Activated naive CD8-positive, alpha-beta T cell (primary cell): ENCODE data around the gene LZTR1.

Experiments
- H3K27ac Mint-ChIP-seq: one replicate; pipeline ENCODE4 v1.8.0; 2021; ENCODE audit warnings: mixed read lengths
- H3K27me3 Mint-ChIP-seq: one replicate; pipeline ENCODE4 v1.8.0; 2021; ENCODE audit warnings: mixed read lengths
- H3K36me3 Mint-ChIP-seq: one replicate; pipeline ENCODE4 v1.8.0; 2021; ENCODE audit warnings: mixed read lengths
- H3K4me1 Mint-ChIP-seq: one replicate; pipeline ENCODE4 v1.8.0; 2021; ENCODE audit warnings: low read depth, mixed read lengths
- H3K4me3 Mint-ChIP-seq: one replicate; pipeline ENCODE4 v1.8.0; 2021; ENCODE audit warnings: mild to moderate bottlenecking, mixed read lengths
- H3K9me3 Mint-ChIP-seq: one replicate; pipeline ENCODE4 v1.8.0; 2021; ENCODE audit warnings: low read depth, mixed read lengths

LZTR1 gene

DNA sequence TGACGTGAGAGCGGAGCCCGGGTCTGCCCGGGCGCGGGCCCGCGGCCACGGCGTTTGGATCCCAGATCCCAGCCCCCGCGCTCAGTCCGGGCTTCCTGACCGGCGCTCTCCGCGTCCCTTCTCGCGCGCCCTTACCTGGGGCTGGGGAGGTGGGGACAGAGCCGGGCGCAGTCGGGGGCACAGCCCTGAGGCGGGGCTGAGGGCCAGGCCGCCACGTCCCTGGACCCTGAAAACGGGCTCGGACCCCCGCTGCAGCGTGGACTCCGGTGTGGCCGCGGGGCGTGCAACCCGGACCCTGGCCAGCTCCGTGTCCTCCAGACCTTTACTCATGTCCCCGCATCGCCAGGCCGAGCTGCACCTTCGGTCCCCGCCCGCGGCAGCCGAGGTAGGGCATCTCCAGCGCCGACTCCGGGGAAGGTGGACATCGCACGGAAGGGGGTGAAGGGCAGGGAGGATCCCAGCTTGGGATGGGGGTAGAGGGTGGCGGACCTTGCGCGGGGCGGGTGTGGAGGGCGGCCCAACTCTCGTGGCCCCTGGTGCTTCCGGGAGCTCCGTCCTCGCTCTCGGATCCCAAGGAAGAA lies 24.9 kb upstream of the LZTR1 start:
- Mint-ChIP-seq H3K4me3 (peak overlapping the region; percentile 72), H3K27ac (no peak overlapping the region), H3K4me1 (peaks cover 14% of the 10 kb centered on the region), H3K9me3 (no peaks in the 10 kb centered on the region), H3K36me3 (peaks cover 3% of the 10 kb centered on the region), H3K27me3 (peaks cover 8% of the 10 kb centered on the region)

DNA sequence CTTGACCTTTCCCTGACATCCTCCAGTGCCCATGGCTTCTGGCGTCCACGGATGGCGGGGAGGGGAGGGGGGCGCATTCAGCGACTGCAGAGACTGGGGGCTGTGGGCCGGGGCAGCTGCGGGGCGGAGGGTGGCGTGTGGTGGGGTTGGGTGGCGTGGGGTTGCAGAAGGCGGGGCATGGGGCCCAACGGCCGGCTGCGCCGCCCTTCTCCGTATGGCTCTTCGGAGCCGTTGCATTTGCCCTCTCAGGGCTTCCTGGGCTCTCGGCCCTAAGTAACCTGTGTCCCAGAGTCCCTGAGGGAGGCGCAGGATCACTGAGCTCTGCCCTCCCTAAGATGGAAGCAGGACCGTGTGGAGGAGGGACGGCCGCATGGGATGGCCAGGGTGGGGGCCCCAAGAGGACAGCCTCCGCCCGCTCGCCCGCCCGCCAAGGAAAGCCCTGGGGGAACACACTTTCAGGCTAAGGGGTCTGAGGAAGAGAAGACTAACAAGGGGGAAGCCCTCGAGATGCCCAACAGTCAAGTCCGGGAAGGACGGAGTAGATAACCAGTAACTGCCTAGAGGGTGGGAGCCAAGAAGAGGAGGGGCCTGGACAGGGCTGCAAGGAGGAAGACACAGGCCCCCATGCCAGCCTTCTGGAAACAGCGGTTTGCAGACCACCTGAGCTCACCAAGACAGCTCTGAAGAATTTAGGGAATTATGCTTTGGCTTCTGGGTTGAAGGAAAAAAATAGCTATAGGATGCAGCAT lies 24.2 kb upstream of the LZTR1 start:
- peaks cover 14% of the 10 kb centered on the region for H3K4me1 Mint-ChIP-seq

DNA sequence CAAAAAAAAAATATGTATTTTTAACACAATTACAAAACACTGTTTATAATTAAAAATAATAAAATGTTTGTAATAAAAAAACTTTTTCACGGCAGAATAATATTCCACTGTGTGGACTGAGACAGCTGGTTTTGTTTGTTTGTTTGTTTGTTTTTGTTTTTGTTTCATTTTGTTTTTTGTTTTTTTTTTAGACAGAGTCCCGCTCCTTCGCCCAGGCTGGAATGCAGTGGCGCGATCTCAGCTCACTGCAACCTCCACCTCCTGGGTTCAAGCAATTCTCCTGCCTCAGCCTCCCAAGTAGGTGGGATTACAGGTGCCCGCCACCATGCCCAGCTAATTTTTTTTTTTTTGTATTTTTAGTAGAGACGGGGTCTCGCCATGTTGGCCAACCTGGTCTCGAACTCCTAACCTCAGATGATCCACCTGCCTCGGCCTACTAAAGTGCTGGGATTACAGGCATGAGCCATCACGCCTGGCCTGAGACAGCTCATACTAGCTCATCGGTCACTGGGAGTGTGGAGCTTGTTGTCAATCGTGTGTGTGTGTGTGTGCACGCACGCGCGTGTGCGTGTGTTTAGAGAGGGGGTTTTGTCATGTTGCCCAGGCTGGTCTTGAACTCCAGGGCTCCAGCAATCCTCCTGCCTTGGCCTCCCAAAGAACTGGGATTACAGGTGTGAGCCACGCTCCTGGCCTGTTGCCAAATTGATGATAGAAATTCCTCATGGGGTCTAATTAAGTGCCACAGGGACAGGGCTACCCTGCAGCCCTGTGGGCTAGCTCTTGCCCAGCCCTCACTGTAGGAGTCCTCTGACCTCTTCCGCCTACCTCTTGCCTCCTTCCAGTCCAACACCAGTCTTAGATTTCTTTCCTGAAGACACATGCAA lies 22.3 kb upstream of the LZTR1 start:
- H3K27me3 Mint-ChIP-seq = peaks cover 10% of the 10 kb centered on the region
- no peak overlapping the region for H3K4me3 Mint-ChIP-seq
- H3K9me3 Mint-ChIP-seq = no peaks in the 10 kb centered on the region
- peaks cover 23% of the 10 kb centered on the region for H3K4me1 Mint-ChIP-seq
- no peaks in the 10 kb centered on the region for H3K36me3 Mint-ChIP-seq
- H3K27ac Mint-ChIP-seq = no peak overlapping the region

More for the DNA sequence above, 24.2 kb upstream of the LZTR1 start:
- H3K9me3 Mint-ChIP-seq = no peaks in the 10 kb centered on the region
- H3K36me3 Mint-ChIP-seq = no peaks in the 10 kb centered on the region
- peak overlapping the region; percentile 59 for H3K4me3 Mint-ChIP-seq
- no peak overlapping the region for H3K27ac Mint-ChIP-seq
- H3K27me3 Mint-ChIP-seq = peaks cover 8% of the 10 kb centered on the region

DNA sequence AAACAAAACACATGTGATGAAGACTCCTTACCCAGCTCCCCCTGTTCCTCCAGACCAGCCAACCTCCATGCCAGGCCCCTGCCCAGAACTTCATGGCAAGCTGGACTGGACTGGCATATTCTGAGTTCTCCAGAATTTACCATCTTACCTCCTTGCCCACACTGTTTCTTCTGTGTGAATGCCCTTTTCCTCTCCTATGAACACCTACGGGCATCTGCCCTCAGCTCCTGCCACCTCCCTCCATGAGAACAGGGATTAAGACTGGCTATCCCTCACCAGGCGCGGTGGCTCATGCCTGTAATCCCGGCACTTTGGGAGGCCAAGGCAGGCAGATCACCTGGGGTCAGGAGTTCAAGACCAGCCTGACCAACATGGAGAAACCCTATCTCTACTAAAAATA lies 21.5 kb upstream of the LZTR1 start:
- Mint-ChIP-seq H3K27ac (no peak overlapping the region), H3K4me1 (peaks cover 23% of the 10 kb centered on the region), H3K9me3 (no peaks in the 10 kb centered on the region), H3K27me3 (peaks cover 10% of the 10 kb centered on the region), H3K36me3 (no peaks in the 10 kb centered on the region), H3K4me3 (no peak overlapping the region)

DNA sequence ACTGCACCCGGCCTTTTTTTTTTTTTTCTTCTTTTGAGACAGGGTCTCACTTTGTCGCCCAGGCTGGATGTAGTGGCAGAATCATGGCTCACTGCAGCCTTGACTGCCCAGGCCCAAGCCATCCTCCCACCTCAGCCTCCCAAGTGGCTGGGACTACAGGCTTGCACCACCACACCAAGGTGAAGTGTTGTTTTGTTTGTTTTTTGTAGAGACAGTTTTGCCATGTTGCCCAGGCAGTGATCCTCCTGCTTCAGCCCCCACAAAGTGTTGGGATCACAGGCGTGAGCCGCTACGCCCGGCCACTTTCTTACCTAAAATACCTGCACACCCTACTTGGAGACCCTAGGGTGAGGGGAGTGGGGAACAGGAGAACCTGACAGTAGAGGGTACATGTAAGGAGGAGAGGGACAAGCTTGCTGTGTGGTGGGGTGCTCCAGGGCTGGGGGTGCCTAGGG lies 19.6 kb upstream of the LZTR1 start:
- no peaks in the 10 kb centered on the region for H3K9me3 Mint-ChIP-seq
- peaks cover 9% of the 10 kb centered on the region for H3K27me3 Mint-ChIP-seq
- H3K27ac Mint-ChIP-seq = no peak overlapping the region
- H3K36me3 Mint-ChIP-seq = no peaks in the 10 kb centered on the region
- peaks cover 17% of the 10 kb centered on the region for H3K4me1 Mint-ChIP-seq
- H3K4me3 Mint-ChIP-seq = no peak overlapping the region

DNA sequence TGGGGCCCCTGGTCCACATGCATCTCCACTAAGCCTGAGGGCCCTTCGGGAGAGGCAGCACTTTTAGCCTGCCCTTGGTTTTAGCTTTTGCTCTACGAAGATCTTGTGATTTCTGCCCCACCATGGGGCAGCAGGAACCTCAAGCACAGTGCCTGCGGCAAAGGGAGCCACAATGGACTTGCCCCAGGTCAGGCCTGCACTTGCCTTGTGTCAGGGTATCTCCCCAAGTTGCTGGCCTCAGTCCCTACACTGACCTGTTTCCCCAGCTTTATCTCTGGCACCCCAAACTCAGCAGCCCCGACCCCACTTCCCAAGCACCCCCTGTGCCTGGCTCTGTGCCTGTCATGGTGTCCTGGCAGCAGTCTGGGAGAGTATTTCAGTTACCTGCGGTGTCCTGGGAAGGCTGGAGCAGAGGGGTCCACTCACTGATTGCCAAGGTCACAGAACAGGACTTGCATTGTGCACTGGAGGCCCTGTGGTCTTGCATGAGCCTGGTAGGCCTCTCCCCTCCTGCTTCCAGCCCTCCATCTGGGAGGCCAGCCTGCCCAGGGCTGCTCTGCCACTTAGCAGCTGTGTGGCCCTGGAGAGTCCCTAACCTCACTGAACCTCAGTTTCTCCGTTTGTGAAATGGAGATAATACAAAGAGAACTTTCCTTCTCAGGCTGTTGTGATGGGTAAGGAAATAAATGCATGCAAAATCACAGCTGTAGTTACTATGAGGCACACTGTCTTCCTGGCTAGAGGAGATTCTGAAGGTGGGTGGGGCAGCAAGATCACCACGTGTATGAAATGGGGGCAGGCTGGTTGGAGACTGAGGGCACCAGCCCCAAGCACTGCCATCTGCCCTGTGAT lies 18.7 kb upstream of the LZTR1 start:
- Mint-ChIP-seq H3K36me3 (no peaks in the 10 kb centered on the region), H3K4me3 (peak overlapping the region; percentile 51), H3K4me1 (peaks cover 13% of the 10 kb centered on the region), H3K27ac (no peak overlapping the region), H3K9me3 (no peaks in the 10 kb centered on the region), H3K27me3 (peaks cover 4% of the 10 kb centered on the region)

DNA sequence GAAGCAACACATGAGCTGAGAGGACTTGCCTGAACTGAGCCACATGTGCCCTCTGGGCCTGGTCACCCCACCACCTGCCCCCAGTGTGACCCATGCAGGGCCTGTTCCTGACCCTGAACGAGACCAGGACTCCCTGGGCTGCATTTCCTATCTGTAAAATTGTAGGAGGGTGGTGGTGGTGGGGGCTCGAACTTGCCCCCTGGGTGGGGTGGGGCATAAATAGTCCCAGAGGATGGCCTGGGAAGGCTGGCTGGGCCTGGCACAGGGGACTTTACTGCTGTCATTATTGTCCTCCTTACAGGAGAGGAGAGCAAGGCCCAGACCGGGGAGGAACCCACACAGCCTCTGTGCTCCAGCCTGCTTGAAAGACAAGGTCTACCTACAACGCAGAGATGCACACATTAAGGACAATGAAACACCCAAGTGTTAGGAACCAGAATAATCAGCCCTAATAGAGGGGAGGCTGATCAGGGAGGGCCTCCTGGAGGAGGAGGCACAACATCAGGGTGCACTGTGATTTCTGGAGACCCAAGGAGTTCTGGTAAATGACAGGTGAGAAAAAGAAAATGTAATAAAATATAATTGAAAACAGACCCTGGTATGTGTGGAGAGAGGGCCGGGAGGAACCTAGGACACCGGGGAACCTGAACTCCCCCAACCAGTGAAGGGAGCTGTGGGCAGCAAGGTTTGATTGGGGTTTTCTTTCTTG lies 17.9 kb upstream of the LZTR1 start:
- Mint-ChIP-seq H3K36me3 (no peaks in the 10 kb centered on the region), H3K4me3 (peak overlapping the region; percentile 79), H3K27me3 (peaks cover 4% of the 10 kb centered on the region), H3K9me3 (no peaks in the 10 kb centered on the region), H3K27ac (no peak overlapping the region), H3K4me1 (peaks cover 13% of the 10 kb centered on the region)

DNA sequence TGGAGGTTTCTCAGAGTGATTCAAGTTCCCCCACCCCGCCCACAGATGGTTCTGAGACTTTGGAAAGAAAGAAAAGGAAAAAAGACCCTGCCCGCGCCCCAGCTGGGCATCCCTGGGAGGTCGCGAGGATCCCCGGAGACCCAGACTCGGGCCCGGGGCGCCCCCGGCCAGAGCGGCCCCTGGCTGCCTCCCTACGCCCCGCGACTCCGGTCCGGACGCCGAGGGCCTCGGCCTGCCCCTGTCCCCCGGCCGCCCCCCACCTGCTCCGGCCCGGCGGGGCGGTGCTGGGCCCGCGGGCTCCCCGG lies 17.3 kb upstream of the LZTR1 start:
- Mint-ChIP-seq H3K27me3 (peaks cover 4% of the 10 kb centered on the region), H3K4me3 (peak overlapping the region; percentile 79), H3K27ac (no peak overlapping the region), H3K4me1 (peaks cover 13% of the 10 kb centered on the region), H3K9me3 (no peaks in the 10 kb centered on the region), H3K36me3 (no peaks in the 10 kb centered on the region)

DNA sequence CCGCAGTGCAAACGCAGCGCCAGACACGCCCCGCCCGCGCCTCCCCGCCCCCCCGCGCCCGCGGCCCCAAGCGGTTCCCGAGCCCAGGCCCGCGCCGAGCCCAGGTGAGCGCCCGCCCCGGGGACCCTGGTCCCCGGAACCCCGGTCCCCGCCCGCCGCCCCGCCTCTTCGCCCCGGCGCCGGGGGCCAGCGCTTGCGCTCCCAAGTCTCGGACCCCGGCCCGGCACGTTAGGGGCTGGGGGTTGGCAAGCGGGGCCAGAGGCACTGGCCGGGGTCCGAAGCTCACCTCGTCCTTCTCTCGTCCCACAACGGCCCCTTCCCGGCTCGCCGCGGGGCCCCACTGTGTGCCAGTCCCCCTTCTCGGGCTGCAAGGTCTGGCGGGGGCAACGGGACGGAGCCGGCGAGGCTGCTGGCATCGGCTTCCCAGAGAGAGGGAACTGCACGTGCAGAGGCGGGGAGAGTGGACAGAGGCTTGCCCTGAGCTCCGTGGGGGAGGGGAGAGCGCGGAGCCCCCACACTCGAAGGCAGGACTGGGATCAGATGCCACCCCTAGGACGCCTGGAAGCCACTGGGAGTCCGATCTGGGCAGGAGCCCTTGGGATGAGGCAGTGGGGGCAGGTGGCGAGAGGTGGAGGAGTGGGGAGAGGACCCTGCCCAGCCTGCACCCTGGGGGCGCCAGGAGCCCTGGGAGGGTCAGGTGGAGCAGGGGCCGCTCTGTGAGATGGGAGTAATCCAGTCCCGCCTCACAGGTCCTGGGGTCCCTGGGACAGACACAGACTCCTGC lies 16.8 kb upstream of the LZTR1 start:
- H3K9me3 Mint-ChIP-seq = no peaks in the 10 kb centered on the region
- peaks cover 3% of the 10 kb centered on the region for H3K27me3 Mint-ChIP-seq
- no peak overlapping the region for H3K4me3 Mint-ChIP-seq
- peaks cover 13% of the 10 kb centered on the region for H3K4me1 Mint-ChIP-seq
- H3K36me3 Mint-ChIP-seq = no peaks in the 10 kb centered on the region
- no peak overlapping the region for H3K27ac Mint-ChIP-seq

DNA sequence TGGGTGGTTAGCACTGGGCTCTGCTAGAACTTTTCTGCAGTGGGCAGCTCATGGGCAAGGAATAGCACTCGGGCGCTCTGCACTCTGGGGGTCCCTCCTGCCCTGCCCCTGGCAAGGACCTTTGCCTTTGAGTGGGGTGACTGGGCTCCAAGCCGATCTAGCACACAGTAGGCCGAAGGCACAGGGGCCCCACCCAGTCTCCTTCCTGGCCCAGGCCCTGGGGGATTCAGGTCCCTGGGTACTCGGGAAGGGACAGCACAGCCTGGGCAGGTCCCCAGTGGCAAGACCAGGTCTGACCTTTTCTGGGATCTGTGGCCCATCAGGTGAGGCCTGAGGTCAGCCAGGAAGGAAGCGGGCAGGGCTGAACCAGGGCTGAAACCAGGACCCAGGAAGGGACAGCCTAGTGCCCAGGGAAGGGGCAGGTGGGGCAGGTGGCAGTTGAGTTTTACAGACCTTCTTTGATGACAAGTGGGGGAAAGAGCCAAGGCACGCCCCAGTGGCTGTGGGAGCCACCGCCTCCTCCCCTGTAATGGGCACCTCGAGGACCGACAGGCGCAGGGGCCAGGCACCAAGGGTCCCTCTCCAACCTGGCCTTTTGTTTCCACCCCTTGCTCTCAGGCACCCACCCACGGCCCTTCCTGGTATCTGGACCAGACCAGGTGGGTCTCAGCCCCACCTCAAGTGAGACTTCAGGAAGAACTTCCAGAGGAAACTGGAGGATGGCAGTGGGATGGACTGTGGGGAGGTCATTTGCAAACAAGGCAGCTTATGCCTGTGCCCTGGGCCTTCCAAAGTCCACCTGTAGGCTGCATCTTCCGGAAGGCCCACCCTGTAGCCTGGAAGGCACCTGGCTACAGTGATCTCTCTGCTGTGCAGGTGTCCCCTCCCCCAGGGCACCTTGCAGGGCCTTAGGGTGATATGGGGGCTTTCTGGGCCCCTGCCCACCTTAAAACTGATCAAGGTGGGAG lies 15.9 kb upstream of the LZTR1 start:
- Mint-ChIP-seq H3K36me3 (no peaks in the 10 kb centered on the region), H3K4me3 (peak overlapping the region; percentile 32), H3K27me3 (peaks cover 2% of the 10 kb centered on the region), H3K4me1 (peaks cover 13% of the 10 kb centered on the region), H3K9me3 (no peaks in the 10 kb centered on the region), H3K27ac (no peak overlapping the region)

DNA sequence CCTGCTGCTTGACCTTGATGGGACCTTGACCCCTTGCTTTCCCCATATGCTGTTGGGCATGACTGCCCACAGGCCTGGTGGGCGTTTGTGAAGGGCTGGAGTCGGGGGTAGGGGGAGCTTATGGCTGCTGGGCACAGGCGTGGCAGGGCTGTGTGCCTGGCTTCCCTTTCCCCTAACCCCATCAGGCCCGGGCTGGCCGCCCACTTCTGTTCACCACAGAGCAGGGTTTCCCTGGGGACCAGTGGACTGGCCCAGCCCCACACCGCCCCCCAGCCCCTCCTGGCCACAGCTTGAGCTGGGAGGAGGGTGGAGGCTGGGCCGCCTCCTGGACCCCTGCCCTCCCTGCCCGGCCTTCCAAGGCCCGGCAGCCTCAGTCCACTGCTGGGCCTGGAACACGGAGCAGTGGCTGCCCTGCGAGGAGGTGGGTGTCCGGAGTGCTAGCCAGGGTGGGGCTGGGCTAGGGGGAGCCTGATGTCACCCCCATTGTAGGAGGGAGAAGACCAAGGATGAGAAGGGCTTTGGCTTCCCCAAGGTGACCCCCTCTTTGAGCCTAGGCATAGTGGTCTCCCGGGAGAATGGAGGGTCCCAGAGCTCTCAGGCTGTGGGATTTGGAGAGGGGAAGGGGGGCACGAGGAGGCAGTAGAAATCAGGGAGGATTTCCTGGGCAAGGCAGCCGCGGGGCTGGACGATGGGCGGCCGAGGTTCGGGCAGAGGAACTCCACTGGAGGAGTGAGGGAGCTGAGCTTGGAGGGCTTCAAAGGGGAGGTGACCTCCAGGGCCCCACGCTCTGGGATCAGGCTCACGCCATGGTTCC lies 15.0 kb upstream of the LZTR1 start, which contains the start of gene AIFM3:
Gene AIFM3, plus strand, starts transcription at position 373 of the 814 bp plus-strand sequence. CDS start 690 bp downstream, outside the sequence.
- Mint-ChIP-seq H3K4me1 (peaks cover 8% of the 10 kb centered on the region), H3K27me3 (peaks cover 2% of the 10 kb centered on the region), H3K36me3 (no peaks in the 10 kb centered on the region), H3K4me3 (no peak within 1 kb of the TSS), H3K9me3 (no peaks in the 10 kb centered on the region), H3K27ac (no peak within 1 kb of the TSS)

DNA sequence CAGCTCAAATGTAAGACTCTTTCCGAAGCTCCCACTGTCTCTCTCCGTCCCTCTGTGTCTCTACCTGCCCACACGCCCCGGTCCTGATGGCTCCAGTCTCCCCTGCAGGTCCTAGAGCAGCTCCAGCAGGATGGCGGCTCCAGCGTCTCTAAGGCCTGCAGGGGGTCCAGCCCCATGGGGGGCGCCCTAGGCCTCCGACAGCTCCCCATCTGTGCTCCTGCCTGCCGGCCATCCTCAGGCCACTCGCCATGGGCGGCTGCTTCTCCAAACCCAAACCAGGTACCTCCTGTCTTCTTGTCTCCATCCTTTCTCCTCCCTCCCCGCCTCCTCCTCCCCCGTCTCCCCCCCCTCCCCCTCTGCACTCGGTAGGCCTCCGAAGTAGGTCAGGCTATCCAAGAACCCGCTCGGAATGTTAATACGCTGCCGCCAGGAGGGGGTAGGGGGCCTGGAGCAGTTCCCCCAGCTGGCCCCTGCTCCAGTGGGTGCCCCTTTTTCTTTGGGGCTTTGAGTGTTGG lies 14.3 kb upstream of the LZTR1 start:
- no peaks in the 10 kb centered on the region for H3K9me3 Mint-ChIP-seq
- no peak overlapping the region for H3K4me3 Mint-ChIP-seq
- H3K36me3 Mint-ChIP-seq = no peaks in the 10 kb centered on the region
- H3K27me3 Mint-ChIP-seq = peaks cover 2% of the 10 kb centered on the region
- no peak overlapping the region for H3K27ac Mint-ChIP-seq
- H3K4me1 Mint-ChIP-seq = peaks cover 8% of the 10 kb centered on the region
